Anterior cingulate cortex (tissue), 58 donors: Measurements from ENCODE around the gene CASKIN2.

ENCODE experiments used
- DNase-seq, 58 donors: peaks; one replicate each; lab custom pipeline; 2025; lab: John Stamatoyannopoulos, UW

The CASKIN2 gene

DNA sequence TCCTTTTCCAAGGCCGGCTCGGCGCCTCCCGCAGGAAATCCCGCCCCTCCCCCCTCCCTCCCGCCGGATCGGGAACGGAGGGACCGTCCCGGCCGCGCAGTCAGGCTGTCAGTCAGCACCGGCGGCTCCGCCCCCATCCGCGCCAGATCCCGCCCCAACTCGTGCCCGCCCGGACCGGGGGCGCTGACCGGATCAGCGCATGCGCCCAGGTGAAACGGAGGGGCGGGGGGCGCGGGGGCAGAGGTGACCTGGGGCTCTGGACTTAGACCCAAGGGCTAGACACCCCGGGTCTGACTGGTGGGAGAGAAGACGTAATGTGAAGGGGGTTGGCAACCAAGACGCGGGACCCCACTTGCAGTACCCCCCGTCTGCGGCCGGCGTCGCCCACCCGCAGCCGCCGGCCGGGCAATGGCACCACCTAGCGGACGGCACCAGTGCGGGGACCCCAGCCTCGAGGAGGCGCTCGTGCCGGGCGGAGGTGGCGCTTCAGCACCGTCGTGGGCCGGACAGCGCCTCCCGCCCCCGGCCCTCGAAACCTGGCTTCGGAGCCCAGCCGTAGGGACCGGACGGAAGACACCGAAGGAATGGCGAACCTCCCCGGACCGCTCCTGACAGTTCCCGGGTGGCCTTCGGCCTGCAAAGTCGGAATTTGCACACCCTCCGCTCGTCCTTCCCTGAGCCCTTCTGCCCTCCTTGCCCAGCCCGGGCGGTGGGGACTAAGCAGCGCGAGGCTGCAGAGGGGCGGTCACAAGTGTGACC is at the start of gene CASKIN2:
Gene CASKIN2 (minus strand): TSS at position 42 of the 759 bp plus-strand sequence. CDS start 1,733 bp downstream, outside the sequence.
- peak; percentile 62 to 98 (median 93) for DNase-seq

- DNase-seq, result no peak
Measured at GRCh38 chr17:75565066-75565465, 49.7 kb upstream of the CASKIN2 start.

- no peak for DNase-seq
Measured at GRCh38 chr17:75564195-75564594, 48.9 kb upstream of the CASKIN2 start.

- DNase-seq, result no peak
Measured at GRCh38 chr17:75563063-75563758, 47.9 kb upstream of the CASKIN2 start.

- no peak for DNase-seq
Measured at GRCh38 chr17:75561927-75562603, 46.7 kb upstream of the CASKIN2 start.

- no peak for DNase-seq
Measured at GRCh38 chr17:75559958-75560533, 44.7 kb upstream of the CASKIN2 start.

DNA sequence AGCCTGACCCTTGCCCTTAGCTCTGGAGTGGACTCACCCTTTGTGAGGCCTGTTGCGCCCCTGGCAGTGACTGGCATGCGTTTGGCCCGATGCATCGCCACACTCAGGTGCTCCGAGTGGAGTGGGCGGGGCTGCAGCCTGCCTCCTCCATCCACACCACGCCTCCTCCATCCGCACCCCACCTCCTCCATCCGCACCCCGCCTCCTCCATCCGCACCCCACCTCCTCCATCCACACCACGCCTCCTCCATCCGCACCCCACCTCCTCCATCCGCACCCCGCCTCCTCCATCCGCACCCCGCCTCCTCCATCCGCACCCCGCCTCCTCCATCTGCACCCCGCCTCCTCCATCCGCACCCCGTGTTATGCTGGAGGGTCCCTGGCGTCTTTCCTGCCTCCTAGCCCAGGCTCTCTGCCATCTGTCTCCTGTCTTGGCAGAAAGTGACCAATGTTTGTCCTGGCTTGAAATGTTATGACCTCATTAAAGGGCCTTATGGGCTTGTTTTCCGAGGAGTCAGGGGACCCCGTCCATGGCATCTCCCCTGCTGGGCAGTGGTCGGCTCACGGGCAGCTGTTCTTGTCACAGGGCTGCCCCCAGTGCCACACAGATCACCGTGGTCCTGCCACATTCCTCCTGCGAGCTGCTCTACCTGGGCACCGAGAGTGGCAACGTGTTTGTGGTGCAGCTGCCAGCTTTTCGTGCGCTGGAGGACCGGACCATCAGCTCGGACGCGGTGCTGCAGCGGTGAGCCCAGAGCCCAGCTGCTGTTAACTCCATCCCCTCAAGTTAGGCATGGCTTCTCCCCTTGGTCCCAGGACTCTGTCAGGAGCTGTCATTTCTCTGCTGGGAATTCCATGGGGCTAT is 43.6 kb upstream of the CASKIN2 start:
- DNase-seq, result no peak

DNA sequence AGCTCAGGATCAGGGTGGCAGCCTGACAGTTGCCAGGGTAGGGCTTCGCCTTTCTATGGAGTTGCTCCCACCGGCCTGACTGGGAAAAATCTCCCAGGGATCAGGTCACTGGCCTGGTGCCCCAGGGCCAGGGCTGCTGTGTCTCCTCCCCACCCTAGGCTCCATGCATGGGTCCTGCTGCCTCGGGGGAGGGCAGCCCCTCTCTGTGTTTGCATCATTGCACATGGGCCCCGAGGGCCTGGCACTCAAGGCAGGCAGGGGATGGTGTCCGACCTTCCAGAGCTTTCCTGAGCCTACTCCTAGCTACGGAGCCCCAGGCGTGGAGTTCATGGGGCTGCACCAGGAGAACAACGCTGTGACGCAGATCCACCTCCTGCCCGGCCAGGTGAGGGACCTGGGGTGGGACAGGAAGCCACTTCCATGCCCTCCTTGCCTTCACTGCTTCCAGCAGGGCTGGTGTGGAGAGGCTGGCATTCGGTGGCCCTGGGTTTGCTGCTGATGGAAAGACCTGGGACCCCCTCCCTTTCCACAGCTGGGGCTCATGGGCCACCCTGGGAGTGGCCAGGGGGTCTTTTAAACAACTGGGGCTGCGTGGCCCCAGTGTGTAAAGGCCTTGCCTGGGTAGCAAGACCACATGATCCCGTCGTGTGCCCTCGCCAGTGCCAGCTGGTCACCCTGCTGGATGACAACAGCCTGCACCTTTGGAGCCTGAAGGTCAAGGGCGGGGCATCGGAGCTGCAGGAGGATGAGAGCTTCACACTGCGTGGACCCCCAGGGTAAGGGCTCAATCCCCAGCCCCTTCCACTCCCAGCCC is 42.7 kb upstream of the CASKIN2 start:
- peak in 4 of 58 donors; percentile 37 to 54 (median 50) for DNase-seq

DNA sequence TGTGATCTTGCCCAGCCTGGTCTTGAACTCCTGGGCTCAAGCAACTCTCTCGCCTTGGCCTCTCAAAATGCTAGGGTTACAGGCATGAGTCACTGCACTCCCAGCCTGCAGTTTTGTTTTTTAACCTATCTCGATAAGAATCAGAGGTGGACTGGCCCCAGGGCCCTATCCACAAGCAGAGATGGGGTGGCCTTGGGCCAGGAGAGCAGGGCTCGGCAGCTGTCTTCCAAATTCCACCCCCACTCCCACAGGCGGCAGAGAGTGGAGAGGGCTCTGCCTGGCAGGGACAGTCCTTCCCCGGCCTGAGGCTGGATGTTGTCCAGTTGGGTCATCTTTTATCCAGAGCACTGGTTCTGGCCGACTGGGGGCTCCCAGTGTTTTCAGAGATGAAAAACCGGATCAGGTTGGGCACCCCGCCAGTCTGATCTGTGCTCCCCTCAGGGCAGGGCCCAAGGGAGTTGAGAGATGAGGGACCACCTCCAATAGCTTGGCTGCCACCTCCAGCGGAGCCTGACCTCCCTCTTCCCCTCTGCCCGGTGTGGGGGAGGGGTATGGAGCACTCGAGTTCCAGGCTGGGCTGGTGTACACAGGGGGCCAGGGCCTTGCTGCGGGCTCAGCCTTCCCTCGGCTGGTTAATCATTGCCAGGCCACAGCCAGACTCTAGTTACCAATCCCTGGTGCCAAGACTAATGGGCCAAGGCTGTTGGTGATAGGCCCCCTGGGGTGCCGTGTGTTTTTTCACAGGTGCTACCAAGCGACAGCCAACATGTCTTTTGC is 41.9 kb upstream of the CASKIN2 start:
- peak in 55 of 58 donors; percentile 5 to 84 (median 67) for DNase-seq

- no peak for DNase-seq
Measured at GRCh38 chr17:75555679-75556153, 40.4 kb upstream of the CASKIN2 start.

GRCh38 chr17:75553295-75554110 is 38.2 kb upstream of the CASKIN2 start:
- DNase-seq, result no peak

DNA sequence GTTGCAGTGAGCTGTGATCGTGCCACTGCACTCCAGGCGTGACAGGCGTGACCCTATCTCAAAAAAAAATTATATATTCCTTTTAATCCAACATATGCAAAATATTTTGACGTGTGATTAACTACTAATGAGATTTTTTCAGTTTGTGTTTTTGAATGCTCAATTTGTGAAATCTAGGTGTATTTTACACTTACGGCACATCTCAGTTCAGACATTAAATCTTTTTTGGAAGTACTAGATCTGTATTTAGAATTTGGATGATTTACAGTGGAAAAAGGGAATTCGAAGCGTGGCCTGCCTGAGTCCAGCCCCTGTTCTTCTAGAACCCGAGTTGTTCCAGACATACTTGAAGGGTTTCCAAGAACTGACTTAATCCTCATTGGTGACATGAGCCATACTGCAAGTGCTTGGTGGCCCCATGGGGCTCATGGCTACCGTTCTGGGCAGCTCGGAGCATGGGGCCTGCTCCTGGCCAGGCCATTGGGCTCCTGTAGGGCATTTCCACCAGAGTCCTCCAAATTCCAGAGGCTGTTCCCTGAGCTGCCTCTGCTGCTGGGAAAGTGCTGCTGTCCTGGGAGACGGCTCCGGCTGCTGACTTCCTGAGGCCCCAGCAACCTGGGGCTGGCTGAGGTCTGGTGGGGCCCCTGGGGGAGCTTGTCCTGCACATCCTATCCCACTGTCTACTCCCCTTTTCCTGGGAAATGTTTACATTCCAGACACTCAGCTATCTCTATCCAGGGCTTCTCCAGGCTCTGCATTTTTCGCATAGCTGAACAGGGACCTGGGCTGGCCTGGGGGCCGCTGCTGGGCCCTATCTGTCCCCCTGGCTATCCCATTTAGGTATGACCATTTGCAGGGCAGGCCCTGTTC is 37.3 kb upstream of the CASKIN2 start:
- peak in 1 of 58 donors; percentile 3 for DNase-seq

- DNase-seq, result no peak
Measured at GRCh38 chr17:75551266-75551665, 35.9 kb upstream of the CASKIN2 start.

- DNase-seq, result no peak
Measured at GRCh38 chr17:75550139-75550465, 34.8 kb upstream of the CASKIN2 start.

GRCh38 chr17:75549246-75550138 is 34.2 kb upstream of the CASKIN2 start:
- no peak for DNase-seq
